Esophagus muscularis mucosa (tissue), 4 donors: ENCODE data around the gene FBXO5. TPM values are rescaled to one million over a fixed set of nuclear protein-coding genes. Genes with fewer than 3 reads are reported as not detected.

Experiments
- DNase-seq: peaks from one replicate; pipeline ENCODE4 v3.0.0-alpha.2; 2017; ENCODE audit errors: extremely low spot score
- H3K27ac ChIP-seq, 4 donors: fragments of 200-600 bp; sonication (generic); replicated peaks in 1 of 4; 1 replicate in 3 of 4; 2 replicates in 1 of 4; pipeline ENCODE4 v1.5.1; 2016 to 2019; ENCODE audit warnings: mild to moderate bottlenecking in 1 of 4
- H3K27me3 ChIP-seq, 4 donors: fragments of 200-600 bp; sonication (generic); one replicate each; pipeline versions ENCODE4 v1.5.1 to v1.6.0; 2016 to 2019
- H3K36me3 ChIP-seq, 4 donors: fragments of 200-600 bp; sonication (generic); one replicate each; pipeline ENCODE4 v1.5.1; 2016 to 2019
- H3K4me1 ChIP-seq, 4 donors: fragments of 200-600 bp; sonication (generic); one replicate each; pipeline ENCODE4 v1.5.1; 2016 to 2019
- H3K4me3 ChIP-seq, 4 donors: fragments of 200-600 bp; sonication (generic); 1 replicate in 2 of 4; 2 replicates in 2 of 4; pipeline ENCODE4 v1.5.1; 2016 to 2019; ENCODE audit warnings: mild to moderate bottlenecking in 4 of 4, moderate library complexity in 1 of 4
- H3K9me3 ChIP-seq, 4 donors: fragments of 200-600 bp; sonication (generic); 1 replicate in 3 of 4; 2 replicates in 1 of 4; pipeline ENCODE4 v1.5.1; 2016 to 2019
- CTCF ChIP-seq, 3 experiments: fragments of 200-600 bp in 2 of 3; fragments of 450-650 bp in 1 of 3; sonication (generic) in 2 of 3; IDR thresholded peaks; one replicate each; pipeline ENCODE4 v1.5.1; 2017 to 2019; ENCODE audit warnings: antibody characterized with exemption in 3 of 3, mild to moderate bottlenecking in 2 of 3, moderate library complexity in 1 of 3
- EP300 ChIP-seq: sonication (generic); formaldehyde crosslinking; IDR thresholded peaks from one replicate; pipeline ENCODE4 v1.6.1; 2017; ENCODE audit warnings: antibody characterized with exemption
- POLR2A ChIP-seq: fragments of 450-650 bp; IDR thresholded peaks from one replicate; pipeline ENCODE4 v1.6.1; 2017; ENCODE audit warnings: antibody characterized with exemption, moderate library complexity, mild to moderate bottlenecking, low read depth
- POLR2AphosphoS5 ChIP-seq, 2 donors: sonication (generic); formaldehyde crosslinking; IDR thresholded peaks; one replicate each; pipeline ENCODE4 v1.6.1; 2017; ENCODE audit warnings: antibody characterized with exemption in 2 of 2
- WGBS: methylation state at CpG from one replicate; pipeline ENCODE4 v1.1.5; 2018; 5-methylcytosine and 5-hydroxymethylcytosine counted together
- intact Hi-C: fragments of 100-400 bp; cut with DNase I; formaldehyde crosslinking; loops from one replicate; pipeline ENCODE4 v1.15.1; 2023
- total RNA-seq, 4 donors: library from RNA; depleted of rRNA; stranded (reverse); fragments of >200 nt; gene quantifications; one replicate each; pipeline versions ENCODE4 v1.1.0 to v1.2.1, GENCODE V29; 2016

The FBXO5 gene
- total RNA-seq, 4 donors from 2014 or later = 2.1 to 6.3 (median 4.1) TPM

- Histone ChIP-seq H3K27ac (no peak overlapping the region), H3K4me3 (no peak overlapping the region), H3K36me3 (no peaks in the 10 kb centered on the region), H3K9me3 (no peaks in the 10 kb centered on the region), H3K27me3 (no peaks in the 10 kb centered on the region), H3K4me1 (no peaks in the 10 kb centered on the region)
- TF ChIP-seq POLR2A (no peak), POLR2AphosphoS5 (IDR thresholded peaks at IDR 0.05) (no peak), CTCF (IDR thresholded peaks at IDR 0.05) (no peak)
- DNase-seq = no peak
- intact Hi-C loops = no loop called here
- 92% methylated on average over 3 of the region's 3 CpGs for WGBS
Measured at GRCh38 chr6:153016846-153017245, 34.0 kb upstream of the FBXO5 start.

GRCh38 chr6:153015094-153015640 is 32.3 kb upstream of the FBXO5 start:
- no peak overlapping the region for H3K27ac ChIP-seq
- WGBS = 80% methylated on average over 4 of the region's 4 CpGs
- no peaks in the 10 kb centered on the region for H3K4me1 ChIP-seq
- no peak for TF ChIP-seq POLR2AphosphoS5 (IDR thresholded peaks at IDR 0.05)
- no peaks in the 10 kb centered on the region for H3K36me3 ChIP-seq
- no peaks in the 10 kb centered on the region for H3K9me3 ChIP-seq
- H3K27me3 ChIP-seq = no peaks in the 10 kb centered on the region
- no peak for DNase-seq
- intact Hi-C loops = no loop called here
- no peak overlapping the region for H3K4me3 ChIP-seq

- no peak overlapping the region for H3K4me3 ChIP-seq
- DNase-seq = no peak
- WGBS = 70% methylated on average over 2 of the region's 2 CpGs
- no peaks in the 10 kb centered on the region for H3K36me3 ChIP-seq
- no peaks in the 10 kb centered on the region for H3K27me3 ChIP-seq
- intact Hi-C loops = no loop called here
- no peaks in the 10 kb centered on the region for H3K9me3 ChIP-seq
- H3K4me1 ChIP-seq = no peaks in the 10 kb centered on the region
- no peak overlapping the region for H3K27ac ChIP-seq
- TF ChIP-seq POLR2AphosphoS5 (IDR thresholded peaks at IDR 0.05) (no peak), CTCF (IDR thresholded peaks at IDR 0.05) (no peak), EP300 (no peak), POLR2A (no peak)
Measured at GRCh38 chr6:153013438-153013837, 30.6 kb upstream of the FBXO5 start.

- 89% methylated on average over 6 of the region's 6 CpGs for WGBS
- H3K36me3 ChIP-seq = no peaks in the 10 kb centered on the region
- intact Hi-C loops = no loop called here
- H3K9me3 ChIP-seq = no peaks in the 10 kb centered on the region
- H3K27ac ChIP-seq = no peak overlapping the region
- TF ChIP-seq POLR2AphosphoS5 (IDR thresholded peaks at IDR 0.05) (no peak), EP300 (no peak), CTCF (IDR thresholded peaks at IDR 0.05) (no peak), POLR2A (no peak)
- no peaks in the 10 kb centered on the region for H3K4me1 ChIP-seq
- H3K27me3 ChIP-seq = no peaks in the 10 kb centered on the region
- H3K4me3 ChIP-seq = no peak overlapping the region
- DNase-seq = no peak
Measured at GRCh38 chr6:153012856-153013255, 30.0 kb upstream of the FBXO5 start.

- intact Hi-C loops = no loop called here
- no peaks in the 10 kb centered on the region for H3K9me3 ChIP-seq
- no peak for DNase-seq
- no peaks in the 10 kb centered on the region for H3K27me3 ChIP-seq
- peaks cover 0 to 2% (median 0%) of the 10 kb centered on the region in 4 donors for H3K36me3 ChIP-seq
- TF ChIP-seq CTCF (IDR thresholded peaks at IDR 0.05) = no peak
- no peak for TF ChIP-seq POLR2A
- TF ChIP-seq EP300 = no peak
- no peak for TF ChIP-seq POLR2AphosphoS5 (IDR thresholded peaks at IDR 0.05)
- H3K4me3 ChIP-seq = peak overlapping the region; percentile 74 to 84 (median 76)
- peak overlapping the region; percentile 86 to 90 (median 88) for H3K27ac ChIP-seq
- WGBS = 4% methylated on average over 6 of the region's 6 CpGs
- H3K4me1 ChIP-seq = peaks cover 29 to 43% (median 39%) of the 10 kb centered on the region in 4 donors
Measured at GRCh38 chr6:153003366-153003690, 20.5 kb upstream of the FBXO5 start.
